ENCODE results near the gene RANGAP1.

RANGAP1 gene

DNA sequence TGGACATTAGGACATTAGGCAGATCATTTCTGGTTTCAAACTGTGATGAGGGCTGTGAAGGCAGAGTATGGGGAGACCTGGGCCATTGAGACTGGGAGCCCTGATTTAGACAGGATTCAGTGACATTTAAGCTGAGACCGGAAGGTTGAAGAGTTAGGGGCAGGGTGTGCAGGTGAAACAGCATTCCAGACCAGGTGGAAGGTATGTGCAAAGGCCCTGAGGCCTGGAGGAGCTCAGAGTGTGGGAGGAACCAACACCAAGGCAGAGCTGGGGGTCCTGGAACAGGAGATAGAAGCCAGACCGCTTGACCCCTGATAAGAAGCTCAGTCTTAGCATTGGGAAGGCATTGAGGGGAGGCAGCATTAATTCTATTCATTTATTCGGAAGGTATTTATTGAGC lies 47.8 kb upstream of the RANGAP1 start:
- no peak overlapping the region for H2BK5ac ChIP-seq (ENCODE audit: low read depth, low read length, poor library complexity, severe bottlenecking)
- H2BK120ac ChIP-seq (ENCODE audit: low read depth, low read length) = no peak overlapping the region
- no peak overlapping the region for H3K23ac ChIP-seq (ENCODE audit: low read length in 2 of 2)
- no peak overlapping the region for H3K27ac ChIP-seq (ENCODE audit: low read length, poor library complexity, severe bottlenecking)
- H4K8ac ChIP-seq (ENCODE audit: low read length) = no peak overlapping the region
- H2AK5ac ChIP-seq (ENCODE audit: low read length, severe bottlenecking) = no peak overlapping the region
- no peak overlapping the region for H3K9ac ChIP-seq (ENCODE audit: low read length)
- H4K91ac ChIP-seq (ENCODE audit: low read length) = no peak overlapping the region
- no peaks in the 10 kb centered on the region for H3K9me3 ChIP-seq (ENCODE audit: control insufficient read depth, low read length)
- H2BK15ac ChIP-seq (ENCODE audit: low read depth, poor library complexity, severe bottlenecking) = no peak overlapping the region
- H3K36me3 ChIP-seq (ENCODE audit: control insufficient read depth in 1 of 2, insufficient read depth in 2 of 2, low read depth in 1 of 2, low read length in 2 of 2) = peaks cover 69 to 75% of the 10 kb centered on the region in 2 experiments
- no peak overlapping the region for H3K4me3 ChIP-seq (ENCODE audit: insufficient read depth in 1 of 2, low read depth in 1 of 2, low read length in 2 of 2)
- DNase-seq = no peak
- WGBS = over 99% methylated on average over 3 of the region's 3 CpGs
- H2BK12ac ChIP-seq (ENCODE audit: low read length in 2 of 2) = no peak overlapping the region
- H3K27me3 ChIP-seq (ENCODE audit: control insufficient read depth in 1 of 2, insufficient read depth in 1 of 2, low read length in 2 of 2) = no peaks in the 10 kb centered on the region
- H3K18ac ChIP-seq (ENCODE audit: low read depth in 1 of 2, low read length in 2 of 2) = no peak overlapping the region
- H3K4me1 ChIP-seq (ENCODE audit: control insufficient read depth, insufficient read depth, low read depth, low read length) = peaks cover 8% of the 10 kb centered on the region
- no peak overlapping the region for H3K4me2 ChIP-seq (ENCODE audit: low read length, poor library complexity, severe bottlenecking)
- H3K4ac ChIP-seq (ENCODE audit: low read depth in 1 of 2, low read length in 2 of 2) = no peak overlapping the region
- peaks cover 10% of the 10 kb centered on the region for H3K79me1 ChIP-seq (replicated peaks; ENCODE audit: low read length, poor library complexity, severe bottlenecking)
- no peak overlapping the region for H3K14ac ChIP-seq (ENCODE audit: low read length in 2 of 2)
- H2AFZ ChIP-seq (ENCODE audit: low read depth, low read length) = no peak overlapping the region

DNA sequence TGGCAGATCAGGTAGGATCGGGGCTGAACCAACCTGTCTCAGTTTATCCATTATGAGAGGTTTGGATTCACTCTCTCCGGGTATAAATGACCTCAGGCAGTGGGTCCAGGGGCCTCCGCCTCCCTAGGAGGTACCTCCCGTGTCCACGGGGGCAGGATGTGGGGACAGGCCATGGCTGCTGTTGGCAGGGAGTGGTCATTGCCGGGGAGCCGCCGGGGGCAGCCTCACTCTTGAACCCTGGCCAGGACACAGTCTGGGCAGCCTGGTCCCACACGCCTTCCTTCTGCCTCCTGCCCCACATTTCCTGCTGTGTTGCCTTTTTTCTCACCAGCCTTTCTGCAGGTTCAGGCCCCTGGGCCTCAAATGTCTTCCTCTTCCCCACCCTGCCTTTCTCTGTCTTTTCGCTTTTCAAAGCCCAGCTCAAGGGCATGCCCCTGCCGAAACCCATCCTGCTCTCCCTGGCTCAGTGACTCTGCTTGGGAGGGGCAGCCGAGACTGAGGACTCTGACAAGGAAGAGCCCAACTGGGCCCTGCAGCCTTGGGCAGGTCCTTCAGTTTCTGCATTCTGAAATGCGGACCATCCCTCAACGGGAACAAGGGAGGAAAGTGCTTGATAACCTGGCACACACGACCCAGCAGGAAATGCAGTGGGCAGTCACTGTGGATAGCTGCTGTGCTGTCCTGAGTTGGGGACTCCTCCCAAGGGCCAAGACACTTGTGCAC lies 46.4 kb upstream of the RANGAP1 start:
- Histone ChIP-seq H3K4ac (ENCODE audit: low read depth in 1 of 2, low read length in 2 of 2) (no peak overlapping the region), H2BK120ac (ENCODE audit: low read depth, low read length) (no peak overlapping the region), H2BK15ac (ENCODE audit: low read depth, poor library complexity, severe bottlenecking) (no peak overlapping the region), H2AFZ (ENCODE audit: low read depth, low read length) (no peak overlapping the region), H3K4me3 (ENCODE audit: insufficient read depth in 1 of 2, low read depth in 1 of 2, low read length in 2 of 2) (no peak overlapping the region), H3K9ac (ENCODE audit: low read length) (no peak overlapping the region), H2BK12ac (ENCODE audit: low read length in 2 of 2) (no peak overlapping the region), H3K14ac (ENCODE audit: low read length in 2 of 2) (no peak overlapping the region), H3K23ac (ENCODE audit: low read length in 2 of 2) (no peak overlapping the region), H3K27ac (ENCODE audit: low read length, poor library complexity, severe bottlenecking) (no peak overlapping the region), H3K4me1 (ENCODE audit: control insufficient read depth, insufficient read depth, low read depth, low read length) (peaks cover 4% of the 10 kb centered on the region), H3K18ac (ENCODE audit: low read depth in 1 of 2, low read length in 2 of 2) (no peak overlapping the region), H3K36me3 (ENCODE audit: control insufficient read depth in 1 of 2, insufficient read depth in 2 of 2, low read depth in 1 of 2, low read length in 2 of 2) (peaks cover 76% of the 10 kb centered on the region in 2 experiments), H3K27me3 (ENCODE audit: control insufficient read depth in 1 of 2, insufficient read depth in 1 of 2, low read length in 2 of 2) (no peaks in the 10 kb centered on the region), H3K9me3 (ENCODE audit: control insufficient read depth, low read length) (no peaks in the 10 kb centered on the region), H2AK5ac (ENCODE audit: low read length, severe bottlenecking) (no peak overlapping the region), H2BK5ac (ENCODE audit: low read depth, low read length, poor library complexity, severe bottlenecking) (no peak overlapping the region), H4K8ac (ENCODE audit: low read length) (no peak overlapping the region), H3K4me2 (ENCODE audit: low read length, poor library complexity, severe bottlenecking) (no peak overlapping the region), H3K79me1 (replicated peaks; ENCODE audit: low read length, poor library complexity, severe bottlenecking) (peaks cover 14% of the 10 kb centered on the region), H4K91ac (ENCODE audit: low read length) (no peak overlapping the region)
- no peak for DNase-seq
- WGBS = 94% methylated on average over 15 of the region's 15 CpGs

DNA sequence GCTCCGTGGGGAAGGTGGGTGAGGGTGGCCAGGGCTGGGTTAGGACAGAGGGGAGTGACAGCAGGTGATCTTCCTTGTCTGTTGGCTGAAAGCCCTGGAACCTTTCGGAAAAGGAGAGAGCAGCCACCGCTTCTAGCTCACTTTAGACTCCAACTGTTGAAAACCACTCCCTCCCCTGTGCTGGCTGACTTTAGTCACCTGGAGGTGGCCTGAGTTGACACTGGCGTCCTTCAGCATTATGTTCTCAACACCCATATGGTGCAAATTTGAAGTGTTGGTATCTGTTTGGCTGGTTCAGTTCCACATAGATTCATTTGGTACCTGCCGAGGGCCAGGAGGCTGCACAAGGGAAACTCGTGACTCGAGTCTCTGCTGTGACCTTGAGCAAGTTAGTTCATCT lies 44.2 kb upstream of the RANGAP1 start:
- no peak overlapping the region for H2BK120ac ChIP-seq (ENCODE audit: low read depth, low read length)
- H2BK5ac ChIP-seq (ENCODE audit: low read depth, low read length, poor library complexity, severe bottlenecking) = no peak overlapping the region
- no peak overlapping the region for H3K18ac ChIP-seq (ENCODE audit: low read depth in 1 of 2, low read length in 2 of 2)
- H2BK15ac ChIP-seq (ENCODE audit: low read depth, poor library complexity, severe bottlenecking) = no peak overlapping the region
- no peak overlapping the region for H2AK5ac ChIP-seq (ENCODE audit: low read length, severe bottlenecking)
- H3K23ac ChIP-seq (ENCODE audit: low read length in 2 of 2) = no peak overlapping the region
- H2AFZ ChIP-seq (ENCODE audit: low read depth, low read length) = no peak overlapping the region
- no peak overlapping the region for H4K8ac ChIP-seq (ENCODE audit: low read length)
- H3K4me2 ChIP-seq (ENCODE audit: low read length, poor library complexity, severe bottlenecking) = no peak overlapping the region
- no peak overlapping the region for H3K4ac ChIP-seq (ENCODE audit: low read depth in 1 of 2, low read length in 2 of 2)
- no peak overlapping the region for H4K91ac ChIP-seq (ENCODE audit: low read length)
- H3K4me3 ChIP-seq (ENCODE audit: insufficient read depth in 1 of 2, low read depth in 1 of 2, low read length in 2 of 2) = no peak overlapping the region
- H3K27ac ChIP-seq (ENCODE audit: low read length, poor library complexity, severe bottlenecking) = no peak overlapping the region
- H3K14ac ChIP-seq (ENCODE audit: low read length in 2 of 2) = no peak overlapping the region
- peaks cover 84 to 86% of the 10 kb centered on the region in 2 experiments for H3K36me3 ChIP-seq (ENCODE audit: control insufficient read depth in 1 of 2, insufficient read depth in 2 of 2, low read depth in 1 of 2, low read length in 2 of 2)
- no peaks in the 10 kb centered on the region for H3K9me3 ChIP-seq (ENCODE audit: control insufficient read depth, low read length)
- H3K9ac ChIP-seq (ENCODE audit: low read length) = no peak overlapping the region
- peaks cover 20% of the 10 kb centered on the region for H3K79me1 ChIP-seq (replicated peaks; ENCODE audit: low read length, poor library complexity, severe bottlenecking)
- H3K4me1 ChIP-seq (ENCODE audit: control insufficient read depth, insufficient read depth, low read depth, low read length) = no peaks in the 10 kb centered on the region
- WGBS = 95% methylated on average over 5 of the region's 7 CpGs
- DNase-seq = no peak
- no peak overlapping the region for H2BK12ac ChIP-seq (ENCODE audit: low read length in 2 of 2)
- no peaks in the 10 kb centered on the region for H3K27me3 ChIP-seq (ENCODE audit: control insufficient read depth in 1 of 2, insufficient read depth in 1 of 2, low read length in 2 of 2)

DNA sequence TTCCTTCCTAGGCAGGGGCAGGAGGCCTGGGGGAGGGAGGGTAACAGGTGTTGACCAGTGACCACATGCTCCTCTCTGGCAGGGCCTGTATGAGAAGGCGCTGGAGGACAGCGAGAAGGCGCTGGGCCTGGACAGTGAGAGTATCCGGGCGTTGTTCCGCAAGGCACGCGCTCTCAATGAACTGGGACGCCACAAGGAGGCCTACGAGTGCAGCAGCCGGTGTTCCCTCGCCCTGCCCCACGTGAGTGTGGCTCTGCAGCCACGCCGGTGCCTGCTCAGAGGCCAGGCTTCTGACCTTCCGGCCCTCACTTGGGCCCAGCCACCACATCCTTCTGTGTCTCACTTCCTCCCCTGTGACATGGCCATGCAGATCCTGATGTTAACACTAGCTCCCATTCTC lies 41.1 kb upstream of the RANGAP1 start:
- H3K79me1 ChIP-seq (replicated peaks; ENCODE audit: low read length, poor library complexity, severe bottlenecking) = peaks cover 35% of the 10 kb centered on the region
- no peak overlapping the region for H2BK120ac ChIP-seq (ENCODE audit: low read depth, low read length)
- H3K4ac ChIP-seq (ENCODE audit: low read depth in 1 of 2, low read length in 2 of 2) = no peak overlapping the region
- H3K9me3 ChIP-seq (ENCODE audit: control insufficient read depth, low read length) = no peaks in the 10 kb centered on the region
- no peak overlapping the region for H2AK5ac ChIP-seq (ENCODE audit: low read length, severe bottlenecking)
- DNase-seq = no peak
- H2AFZ ChIP-seq (ENCODE audit: low read depth, low read length) = no peak overlapping the region
- no peaks in the 10 kb centered on the region for H3K27me3 ChIP-seq (ENCODE audit: control insufficient read depth in 1 of 2, insufficient read depth in 1 of 2, low read length in 2 of 2)
- no peak overlapping the region for H3K18ac ChIP-seq (ENCODE audit: low read depth in 1 of 2, low read length in 2 of 2)
- H4K8ac ChIP-seq (ENCODE audit: low read length) = no peak overlapping the region
- no peak overlapping the region for H3K4me3 ChIP-seq (ENCODE audit: insufficient read depth in 1 of 2, low read depth in 1 of 2, low read length in 2 of 2)
- no peak overlapping the region for H3K27ac ChIP-seq (ENCODE audit: low read length, poor library complexity, severe bottlenecking)
- H3K9ac ChIP-seq (ENCODE audit: low read length) = no peak overlapping the region
- no peak overlapping the region for H4K91ac ChIP-seq (ENCODE audit: low read length)
- no peak overlapping the region for H3K4me2 ChIP-seq (ENCODE audit: low read length, poor library complexity, severe bottlenecking)
- H2BK12ac ChIP-seq (ENCODE audit: low read length in 2 of 2) = no peak overlapping the region
- H3K23ac ChIP-seq (ENCODE audit: low read length in 2 of 2) = no peak overlapping the region
- 91% methylated on average over 16 of the region's 16 CpGs for WGBS
- no peak overlapping the region for H3K14ac ChIP-seq (ENCODE audit: low read length in 2 of 2)
- H3K4me1 ChIP-seq (ENCODE audit: control insufficient read depth, insufficient read depth, low read depth, low read length) = peaks cover 2% of the 10 kb centered on the region
- H2BK5ac ChIP-seq (ENCODE audit: low read depth, low read length, poor library complexity, severe bottlenecking) = no peak overlapping the region
- peaks cover 81 to 82% of the 10 kb centered on the region in 2 experiments for H3K36me3 ChIP-seq (ENCODE audit: control insufficient read depth in 1 of 2, insufficient read depth in 2 of 2, low read depth in 1 of 2, low read length in 2 of 2)
- H2BK15ac ChIP-seq (ENCODE audit: low read depth, poor library complexity, severe bottlenecking) = no peak overlapping the region

Data from mesenchymal stem cell (in vitro differentiated cells and primary cell).